Neutrophil (primary cell): ENCODE data around the gene MYO15A.

ENCODE experiments used
- H3K27ac ChIP-seq: fragments of 200-600 bp; sonication (generic); 2 replicates; pipeline ENCODE4 v1.5.1; 2016; ENCODE audit warnings: mild to moderate bottlenecking, moderate library complexity
- H3K27me3 ChIP-seq: fragments of 200-600 bp; sonication (generic); 2 replicates; pipeline ENCODE4 v1.6.0; 2016; ENCODE audit warnings: mild to moderate bottlenecking
- H3K36me3 ChIP-seq: fragments of 200-600 bp; sonication (generic); 2 replicates; pipeline ENCODE4 v1.5.1; 2017
- H3K4me1 ChIP-seq, 2 experiments: fragments of 200-600 bp in 1 of 2; sonication (generic) in 1 of 2; 1 replicate in 1 of 2; 2 replicates in 1 of 2; pipeline versions ENCODE4 v1.5.1 to v1.6.1; 2013 to 2016; ENCODE audit warnings: low read depth in 1 of 2, low read length in 1 of 2, mild to moderate bottlenecking in 1 of 2, moderate library complexity in 1 of 2; ENCODE audit not compliant: control insufficient read depth in 1 of 2, insufficient read depth in 1 of 2
- H3K4me3 ChIP-seq, 2 experiments: fragments of 200-600 bp in 1 of 2; sonication (generic) in 1 of 2; 1 replicate in 1 of 2; 2 replicates in 1 of 2; pipeline ENCODE4 v1.5.1; 2013 to 2016; ENCODE audit warnings: low read depth in 1 of 2, low read length in 1 of 2, mild to moderate bottlenecking in 1 of 2, moderate library complexity in 1 of 2
- H3K9me3 ChIP-seq: fragments of 200-600 bp; sonication (generic); 2 replicates; pipeline ENCODE4 v1.5.1; 2016
- TF ChIP-seq, protein P1 (sequence below): fragments of 200-600 bp; sonication (generic); IDR thresholded peaks from 2 replicates; pipeline ENCODE4 v1.5.1; 2016; ENCODE audit warnings: antibody characterized with exemption

Gene MYO15A

DNA sequence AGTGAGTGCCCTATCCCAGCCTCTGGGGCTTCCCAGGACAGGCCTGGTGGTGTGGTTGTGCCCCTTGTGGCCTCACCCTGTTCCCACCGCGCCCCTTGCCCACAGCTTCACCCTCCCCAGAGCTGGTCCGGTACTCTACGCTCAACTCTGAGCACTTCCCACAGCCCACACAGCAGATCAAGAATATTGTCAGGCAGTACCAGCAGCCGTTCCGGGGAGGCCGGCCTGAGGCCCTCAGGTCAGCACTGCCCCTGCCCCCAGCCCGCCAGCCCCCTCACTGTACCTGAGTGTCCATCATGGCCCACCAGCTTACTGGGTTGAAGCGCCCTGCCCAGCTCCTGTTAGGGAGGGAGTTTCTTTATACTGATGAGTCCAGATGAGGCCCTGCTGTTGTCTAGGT, 42.7 kb downstream of the MYO15A start:
- no peak overlapping the region for H3K4me3 ChIP-seq
- no peak overlapping the region for H3K27ac ChIP-seq
- H3K9me3 ChIP-seq = no peaks in the 10 kb centered on the region
- H3K4me1 ChIP-seq = peaks cover 5 to 12% of the 10 kb centered on the region in 2 experiments
- no peaks in the 10 kb centered on the region for H3K27me3 ChIP-seq
- TF ChIP-seq, protein P1, sequence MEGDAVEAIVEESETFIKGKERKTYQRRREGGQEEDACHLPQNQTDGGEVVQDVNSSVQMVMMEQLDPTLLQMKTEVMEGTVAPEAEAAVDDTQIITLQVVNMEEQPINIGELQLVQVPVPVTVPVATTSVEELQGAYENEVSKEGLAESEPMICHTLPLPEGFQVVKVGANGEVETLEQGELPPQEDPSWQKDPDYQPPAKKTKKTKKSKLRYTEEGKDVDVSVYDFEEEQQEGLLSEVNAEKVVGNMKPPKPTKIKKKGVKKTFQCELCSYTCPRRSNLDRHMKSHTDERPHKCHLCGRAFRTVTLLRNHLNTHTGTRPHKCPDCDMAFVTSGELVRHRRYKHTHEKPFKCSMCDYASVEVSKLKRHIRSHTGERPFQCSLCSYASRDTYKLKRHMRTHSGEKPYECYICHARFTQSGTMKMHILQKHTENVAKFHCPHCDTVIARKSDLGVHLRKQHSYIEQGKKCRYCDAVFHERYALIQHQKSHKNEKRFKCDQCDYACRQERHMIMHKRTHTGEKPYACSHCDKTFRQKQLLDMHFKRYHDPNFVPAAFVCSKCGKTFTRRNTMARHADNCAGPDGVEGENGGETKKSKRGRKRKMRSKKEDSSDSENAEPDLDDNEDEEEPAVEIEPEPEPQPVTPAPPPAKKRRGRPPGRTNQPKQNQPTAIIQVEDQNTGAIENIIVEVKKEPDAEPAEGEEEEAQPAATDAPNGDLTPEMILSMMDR = no peak
- no peaks in the 10 kb centered on the region for H3K36me3 ChIP-seq

DNA sequence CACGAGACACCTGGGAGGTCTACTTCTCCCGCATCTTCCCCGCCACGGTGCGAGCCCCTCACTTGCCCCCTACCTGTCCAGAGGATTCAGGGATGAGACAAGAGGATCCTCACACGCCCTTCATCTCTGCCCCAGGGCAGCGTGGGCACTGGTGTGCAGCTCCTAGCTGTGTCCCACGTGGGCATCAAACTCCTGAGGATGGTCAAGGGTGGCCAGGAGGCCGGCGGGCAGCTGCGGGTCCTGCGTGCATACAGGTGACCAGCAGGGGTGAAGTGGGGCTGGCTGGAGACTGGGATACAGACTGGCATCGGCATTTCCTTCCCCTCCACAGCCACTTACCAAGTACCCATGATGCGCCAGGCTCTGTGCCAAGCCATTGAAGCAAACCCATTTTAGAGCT, 46.6 kb downstream of the MYO15A start:
- H3K9me3 ChIP-seq = no peaks in the 10 kb centered on the region
- peaks cover 17 to 29% of the 10 kb centered on the region in 2 experiments for H3K4me1 ChIP-seq
- TF ChIP-seq, protein P1 = no peak
- H3K27ac ChIP-seq = no peak overlapping the region
- no peaks in the 10 kb centered on the region for H3K36me3 ChIP-seq
- H3K4me3 ChIP-seq = no peak overlapping the region
- H3K27me3 ChIP-seq = no peaks in the 10 kb centered on the region

DNA sequence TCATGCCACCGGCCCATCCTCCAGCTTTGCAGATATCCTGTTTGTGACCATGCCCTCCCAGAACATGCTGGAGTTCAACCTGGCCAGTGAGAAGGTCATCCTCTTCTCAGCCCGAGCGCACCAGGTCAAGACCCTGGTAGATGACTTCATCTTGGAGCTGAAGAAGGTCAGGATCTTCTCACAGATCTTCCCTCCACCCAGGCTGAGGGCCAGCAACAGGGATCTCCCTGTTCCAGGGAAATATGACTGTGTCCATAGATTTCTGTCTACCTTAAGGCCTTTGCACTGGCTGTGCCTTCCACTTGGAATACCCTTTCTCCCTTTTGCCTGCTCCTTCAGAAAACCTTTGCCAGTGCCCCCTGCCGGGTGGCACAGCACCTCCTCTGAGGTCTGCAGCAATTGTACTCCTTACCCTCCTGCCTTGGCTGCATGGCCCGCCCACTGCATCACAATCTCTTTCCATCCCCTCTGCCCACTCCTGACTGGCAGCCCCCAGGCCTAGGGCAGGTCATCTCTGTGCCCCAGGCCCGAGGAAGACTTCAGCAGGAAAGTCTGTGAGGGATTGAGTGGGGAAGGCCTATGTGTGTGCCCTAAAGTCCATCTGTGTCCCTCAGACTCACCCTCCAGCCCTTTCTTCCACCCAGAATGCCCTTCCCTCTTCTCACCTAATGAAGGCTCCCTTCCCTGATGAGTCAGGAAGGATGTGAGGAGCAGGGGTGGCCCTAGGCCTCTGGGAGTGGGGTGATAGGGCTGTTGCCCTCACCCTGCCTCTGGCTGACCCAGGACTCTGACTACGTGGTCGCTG, 47.8 kb downstream of the MYO15A start:
- H3K27me3 ChIP-seq = no peaks in the 10 kb centered on the region
- peak overlapping the region; percentile 35 for H3K27ac ChIP-seq
- TF ChIP-seq, protein P1 = no peak
- no peaks in the 10 kb centered on the region for H3K9me3 ChIP-seq
- H3K4me1 ChIP-seq = peaks cover 17 to 29% of the 10 kb centered on the region in 2 experiments
- H3K4me3 ChIP-seq = no peak overlapping the region
- no peaks in the 10 kb centered on the region for H3K36me3 ChIP-seq

DNA sequence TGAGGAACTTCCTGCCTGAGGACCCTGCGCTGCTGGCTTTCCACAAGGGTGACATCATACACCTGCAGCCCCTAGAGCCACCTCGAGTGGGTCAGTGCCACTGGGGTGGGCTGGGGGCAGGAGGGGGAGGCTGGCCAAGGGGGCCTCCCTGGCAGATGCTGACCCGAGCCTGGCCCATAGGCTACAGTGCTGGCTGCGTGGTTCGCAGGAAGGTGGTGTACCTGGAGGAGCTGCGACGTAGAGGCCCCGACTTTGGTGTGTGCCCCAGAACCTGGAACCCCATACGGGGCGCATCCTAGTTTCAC, 48.4 kb downstream of the MYO15A start:
- Histone ChIP-seq H3K27ac (peak overlapping the region; percentile 47), H3K27me3 (no peaks in the 10 kb centered on the region), H3K4me3 (no peak overlapping the region), H3K36me3 (no peaks in the 10 kb centered on the region), H3K4me1 (peaks cover 17 to 29% of the 10 kb centered on the region in 2 experiments), H3K9me3 (no peaks in the 10 kb centered on the region)
- TF ChIP-seq, protein P1 = no peak

DNA sequence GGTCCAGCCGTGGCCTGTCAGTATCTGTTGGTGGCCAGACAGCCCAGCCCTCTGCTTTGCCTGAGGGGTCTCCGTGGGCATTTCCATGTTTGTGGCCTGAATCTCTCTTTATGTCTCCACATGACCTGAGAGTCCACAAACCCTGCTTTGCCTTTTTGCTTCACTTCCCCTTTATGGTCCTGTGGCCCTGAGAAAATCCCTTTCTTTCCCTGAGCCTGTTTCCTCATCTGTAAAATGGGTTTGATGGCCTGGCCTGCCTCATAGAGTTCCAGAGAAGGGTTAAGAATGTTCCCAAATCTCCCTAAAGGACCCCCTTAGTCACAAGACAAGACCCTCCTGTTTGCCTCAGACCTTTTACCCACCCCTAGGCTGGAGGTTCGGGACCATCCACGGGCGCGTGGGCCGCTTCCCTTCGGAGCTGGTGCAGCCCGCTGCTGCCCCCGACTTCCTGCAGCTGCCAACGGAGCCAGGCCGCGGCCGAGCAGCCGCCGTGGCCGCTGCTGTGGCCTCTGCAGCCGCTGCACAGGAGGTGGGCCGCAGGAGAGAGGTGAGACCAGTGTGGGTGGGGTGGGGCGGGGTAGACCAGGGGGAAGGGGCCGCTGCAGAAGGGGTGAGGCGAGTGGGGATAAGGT, 48.9 kb downstream of the MYO15A start:
- Histone ChIP-seq H3K9me3 (no peaks in the 10 kb centered on the region), H3K36me3 (no peaks in the 10 kb centered on the region), H3K27ac (peak overlapping the region; percentile 47), H3K27me3 (no peaks in the 10 kb centered on the region), H3K4me3 (peak overlapping the region; percentile 68 to 71), H3K4me1 (peaks cover 17 to 29% of the 10 kb centered on the region in 2 experiments)
- TF ChIP-seq, protein P1 = no peak
